ENCODE data around the gene GBF1.
A peak's percentile ranks its signal among the peaks of the same experiment; 100 is the strongest.

DNA sequence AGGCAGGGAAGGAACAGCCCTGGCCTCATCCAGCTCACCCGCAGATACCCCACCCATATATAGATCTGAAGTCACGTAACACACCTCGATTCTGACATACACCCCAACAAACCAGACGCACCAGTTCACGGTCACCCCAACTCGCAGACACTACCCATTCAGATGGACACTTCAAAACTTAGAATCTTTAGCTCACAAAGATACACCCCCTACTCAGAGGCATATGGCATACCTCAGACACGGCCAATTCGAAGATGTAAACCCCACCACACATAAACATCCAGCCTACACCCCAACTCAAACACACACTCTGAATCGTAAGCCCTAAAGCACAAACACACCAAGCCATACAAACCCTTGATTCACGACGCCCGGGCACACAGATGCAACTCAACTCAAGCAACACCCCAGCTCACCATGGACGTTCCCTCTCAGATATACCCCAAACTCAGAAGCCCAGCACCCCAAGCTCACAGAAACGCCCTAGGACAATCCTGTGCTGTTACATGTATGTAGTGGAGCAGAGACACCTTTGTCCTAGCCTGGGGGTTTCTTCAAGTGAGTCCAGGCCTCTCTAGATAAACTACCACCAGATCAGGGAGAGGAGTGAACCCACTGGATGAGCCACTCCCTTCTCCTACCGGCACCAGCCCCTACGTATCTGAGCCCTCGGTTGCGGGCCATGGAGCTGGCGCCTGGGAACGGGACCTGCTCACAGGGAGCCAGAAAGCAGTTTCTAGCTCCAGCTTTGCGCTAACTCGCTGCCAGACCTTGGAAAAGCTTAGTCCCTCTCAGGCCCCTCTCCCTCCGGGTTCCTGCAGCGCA is 164.5 kb downstream of the GBF1 start:
- TF ChIP-seq CTCF (IDR thresholded peaks at IDR 0.05; ENCODE audit: poor library complexity, severe bottlenecking) (no peak), RAD21 (conservative IDR thresholded peaks at IDR 0.05) (no peak), TAF1 (IDR thresholded peaks at IDR 0.05; ENCODE audit: low read depth) (no peak), EP300 (conservative IDR thresholded peaks at IDR 0.05; ENCODE audit: poor library complexity, severe bottlenecking) (no peak), POLR2AphosphoS5 (IDR thresholded peaks at IDR 0.05) (peak; percentile 0), EZH2 (IDR thresholded peaks at IDR 0.05; ENCODE audit: borderline replicate concordance, insufficient read depth, low read length, poor library complexity, severe bottlenecking) (no peak), REST (IDR thresholded peaks at IDR 0.05; ENCODE audit: borderline replicate concordance) (no peak)

Measured in neural cell (in vitro differentiated cells).